Ovary (tissue), 3 donors: ENCODE measurements around the gene PRTFDC1.

Source experiments
- CTCF ChIP-seq, 3 donors: fragments of 450-650 bp in 2 of 3; fragments of 200-600 bp in 1 of 3; IDR thresholded peaks; one replicate each; pipeline versions ENCODE4 v1.5.1 to v1.8.0; 2016 to 2022; ENCODE audit warnings: antibody characterized with exemption in 3 of 3, mild to moderate bottlenecking in 1 of 3
- EP300 ChIP-seq: sonication (generic); formaldehyde crosslinking; IDR thresholded peaks from one replicate; pipeline ENCODE4 v1.6.1; 2017; ENCODE audit warnings: antibody characterized with exemption
- POLR2A ChIP-seq: fragments of 450-650 bp; IDR thresholded peaks from one replicate; pipeline ENCODE4 v1.6.1; 2017; ENCODE audit warnings: antibody characterized with exemption, mild to moderate bottlenecking, moderate library complexity
- donor health status: DM: no; HTN: no; CAD: no.

DNA sequence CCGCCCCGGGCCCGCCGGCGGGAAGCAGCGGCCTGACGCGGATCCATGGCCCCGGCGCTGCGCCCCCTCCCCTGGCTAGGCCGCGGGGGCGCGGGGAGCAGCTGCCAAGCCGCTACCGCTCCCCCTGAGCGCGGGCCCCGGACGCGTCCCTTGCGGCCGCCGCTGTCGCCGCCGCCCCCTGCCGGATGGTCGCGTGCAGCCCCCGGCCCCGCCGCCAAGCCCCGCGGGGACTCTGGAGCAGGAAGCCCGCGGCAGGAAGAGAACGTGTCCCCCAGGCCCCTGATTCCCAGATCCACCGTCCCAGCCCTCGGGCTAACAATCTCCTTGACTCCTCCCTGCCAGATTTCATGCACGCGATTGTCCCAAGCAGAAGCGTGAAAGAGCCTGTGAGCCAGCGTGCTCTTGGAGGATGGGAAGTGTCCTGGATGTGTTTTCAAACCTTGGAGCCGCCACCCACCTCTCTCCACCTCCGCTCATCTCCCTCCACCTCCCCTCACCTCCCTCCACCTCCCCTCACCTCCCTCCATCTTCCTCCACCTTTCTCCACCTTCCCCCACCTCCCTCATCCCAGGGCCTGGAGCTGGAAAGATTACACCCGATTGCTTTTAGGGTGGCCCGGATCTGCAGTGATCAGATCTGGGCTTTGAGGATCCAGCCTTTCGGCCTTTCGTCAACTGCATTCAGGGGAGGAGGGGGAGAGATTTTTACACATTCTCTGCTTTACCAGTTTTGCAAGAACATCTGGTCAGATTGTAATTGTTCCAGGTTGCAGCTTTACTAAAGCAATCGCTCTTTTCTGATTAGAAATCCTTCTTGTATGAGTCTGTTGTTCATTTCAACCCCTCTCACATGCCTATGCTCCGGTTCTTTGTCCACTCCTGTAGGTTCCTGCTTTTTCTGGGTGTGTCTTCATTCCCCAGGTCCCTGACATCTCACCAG, 570 bp upstream of the PRTFDC1 start:
- TF ChIP-seq CTCF (IDR thresholded peaks at IDR 0.05) = peak in 2 of 3 donors; percentile 30 to 50
- TF ChIP-seq POLR2A = peak; percentile 21
- TF ChIP-seq EP300 = no peak
